Nephron progenitor cell (in vitro differentiated cells): Measurements from ENCODE around the gene CCT5.

Experiments used
- DNase-seq: peaks from one replicate; pipeline ENCODE4 v3.0.0; 2021
- H3K27ac Mint-ChIP-seq: 2 replicates; pipeline ENCODE4 v1.8.0; 2021; ENCODE audit warnings: mild to moderate bottlenecking, moderate library complexity, mixed read lengths
- H3K27me3 Mint-ChIP-seq: 2 replicates; pipeline ENCODE4 v1.8.0; 2021; ENCODE audit warnings: mild to moderate bottlenecking, low read depth, mixed read lengths; ENCODE audit not compliant: poor library complexity
- H3K36me3 Mint-ChIP-seq: 2 replicates; pipeline ENCODE4 v1.8.0; 2021; ENCODE audit warnings: low read depth, mixed read lengths
- H3K4me1 Mint-ChIP-seq: 2 replicates; pipeline ENCODE4 v1.8.0; 2021; ENCODE audit warnings: mixed read lengths
- H3K4me3 Mint-ChIP-seq: 2 replicates; pipeline ENCODE4 v1.8.0; 2021; ENCODE audit warnings: mild to moderate bottlenecking, moderate library complexity, mixed read lengths
- H3K9me3 Mint-ChIP-seq: 2 replicates; pipeline ENCODE4 v1.8.0; 2021; ENCODE audit warnings: mild to moderate bottlenecking, moderate library complexity, mixed read lengths
- CTCF ChIP-seq: fragments of 200-600 bp; sonication (generic); IDR thresholded peaks from 2 replicates; pipeline ENCODE4 v1.5.0; 2021; ENCODE audit warnings: antibody characterized with exemption

Gene CCT5

DNA sequence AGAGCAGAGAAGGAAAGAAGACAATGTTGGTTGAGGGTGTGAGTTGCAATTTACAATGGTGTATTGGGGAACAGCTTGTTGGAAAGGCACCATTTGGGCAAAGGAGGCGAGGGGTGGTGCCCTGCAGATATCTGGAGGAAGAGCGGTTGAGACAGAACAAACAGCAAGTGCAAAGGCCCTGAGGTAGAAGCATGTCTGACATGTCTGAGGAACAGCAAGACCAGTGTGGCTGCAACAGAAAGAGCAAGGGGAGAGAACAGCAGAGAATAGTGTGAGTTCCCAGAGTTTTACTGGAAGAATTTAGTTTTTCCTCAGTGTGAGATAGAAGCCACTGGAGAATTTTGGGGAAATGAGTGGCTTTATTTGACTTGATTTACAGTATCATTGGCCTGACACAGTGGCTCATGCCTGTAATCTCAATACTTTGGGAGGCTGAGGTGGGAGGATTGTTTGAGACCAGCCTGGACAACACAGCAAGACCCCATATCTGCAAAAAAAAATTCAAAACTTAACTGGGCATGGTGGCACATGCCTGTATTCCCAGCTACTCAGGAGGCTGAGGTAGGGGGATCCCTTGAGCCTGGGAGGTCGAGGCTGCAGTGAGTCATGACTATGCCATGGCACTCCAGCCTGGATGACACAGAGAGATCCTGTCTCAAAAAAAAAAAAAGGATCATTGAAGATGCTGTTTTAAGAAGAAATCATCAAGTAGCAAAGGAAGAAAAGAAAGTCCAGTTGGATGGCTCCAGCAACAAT lies 44.0 kb downstream of the CCT5 start:
- Mint-ChIP-seq H3K27me3 (peaks cover 10% of the 10 kb centered on the region), H3K9me3 (peaks cover 18% of the 10 kb centered on the region), H3K4me1 (peaks cover 23% of the 10 kb centered on the region), H3K27ac (no peak overlapping the region), H3K4me3 (no peak overlapping the region), H3K36me3 (peaks cover 77% of the 10 kb centered on the region)
- no peak for DNase-seq
- no peak for TF ChIP-seq CTCF

- TF ChIP-seq CTCF, result no peak
- Mint-ChIP-seq H3K4me3 (no peak overlapping the region), H3K27me3 (peaks cover 11% of the 10 kb centered on the region), H3K9me3 (peaks cover 18% of the 10 kb centered on the region), H3K4me1 (peaks cover 14% of the 10 kb centered on the region), H3K36me3 (peaks cover 74% of the 10 kb centered on the region), H3K27ac (no peak overlapping the region)
- no peak for DNase-seq
These were observed 45.7 kb downstream of the CCT5 start for GRCh38 chr5:10295619-10296326.

DNA sequence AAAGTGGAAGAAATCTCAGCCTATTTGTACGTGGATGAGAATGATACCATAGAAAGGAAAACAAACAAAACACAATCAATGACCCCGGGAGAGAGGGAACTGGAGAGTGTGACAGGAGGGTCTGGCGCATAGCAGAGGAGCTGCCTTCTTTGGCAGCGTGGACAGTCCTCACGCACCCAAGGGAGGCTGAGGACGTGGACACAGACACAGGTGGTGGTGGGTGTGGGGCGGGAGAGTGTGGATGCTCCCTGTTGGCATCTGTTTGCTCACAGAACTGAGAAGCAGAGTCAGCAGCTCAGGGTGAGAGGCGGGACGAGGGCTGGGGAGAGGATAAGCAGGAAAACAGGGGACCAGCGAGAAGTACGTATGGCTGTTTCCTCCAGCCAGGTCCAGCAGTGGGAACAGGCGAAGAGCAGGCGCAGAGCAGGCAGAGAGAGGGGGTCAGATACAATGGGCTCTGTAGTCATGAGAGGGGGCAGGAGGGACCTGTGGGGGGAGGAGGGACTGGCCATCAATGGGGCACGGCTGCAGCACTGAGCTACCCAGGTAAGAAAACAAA lies 47.6 kb downstream of the CCT5 start:
- H3K36me3 Mint-ChIP-seq, result peaks cover 62% of the 10 kb centered on the region
- peaks cover 14% of the 10 kb centered on the region for H3K4me1 Mint-ChIP-seq
- no peak for DNase-seq
- H3K27ac Mint-ChIP-seq, result peak overlapping the region; percentile 80
- peaks cover 9% of the 10 kb centered on the region for H3K27me3 Mint-ChIP-seq
- no peak overlapping the region for H3K4me3 Mint-ChIP-seq
- peaks cover 14% of the 10 kb centered on the region for H3K9me3 Mint-ChIP-seq
- TF ChIP-seq CTCF, result no peak

GRCh38 chr5:10300246-10300645 lies 50.2 kb downstream of the CCT5 start:
- TF ChIP-seq CTCF, result no peak
- Mint-ChIP-seq H3K36me3 (peaks cover 63% of the 10 kb centered on the region), H3K27ac (no peak overlapping the region), H3K4me3 (no peak overlapping the region), H3K4me1 (peaks cover 14% of the 10 kb centered on the region), H3K27me3 (peaks cover 9% of the 10 kb centered on the region), H3K9me3 (peaks cover 13% of the 10 kb centered on the region)
- DNase-seq, result no peak

DNA sequence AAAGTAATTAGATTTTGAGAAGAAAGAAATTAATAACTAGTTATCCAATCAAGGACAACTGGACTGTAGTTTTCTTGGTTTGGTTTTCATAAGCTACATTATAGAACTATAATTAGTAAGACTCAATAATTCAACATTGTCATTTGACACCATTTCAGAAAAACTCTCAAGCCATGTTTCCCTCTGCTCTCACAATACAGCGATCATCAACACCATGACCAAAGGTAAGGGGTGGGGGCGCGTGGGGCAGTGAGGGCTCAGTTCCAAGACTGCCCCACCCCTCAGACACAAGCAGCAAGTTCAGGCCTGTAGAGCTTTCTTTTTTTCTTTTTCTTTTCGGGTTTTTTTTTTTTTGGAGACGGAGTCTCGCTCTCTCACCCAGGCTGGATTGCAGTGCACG lies 51.2 kb downstream of the CCT5 start:
- Mint-ChIP-seq H3K27me3 (peaks cover 9% of the 10 kb centered on the region), H3K9me3 (peaks cover 13% of the 10 kb centered on the region), H3K36me3 (peaks cover 63% of the 10 kb centered on the region), H3K4me1 (peaks cover 21% of the 10 kb centered on the region), H3K27ac (no peak overlapping the region), H3K4me3 (no peak overlapping the region)
- no peak for DNase-seq
- no peak for TF ChIP-seq CTCF
